IMR-90 (cell line): Measurements from ENCODE around the gene ID2. TPM values are rescaled to one million over a fixed set of nuclear protein-coding genes. Genes with fewer than 3 reads are reported as not detected.

Experiments used
- ATAC-seq: fragments of 200-7000 bp; cut with Tn5 transposase; 2 replicates; pipeline ENCODE4 v1.9.1; 2020; ENCODE audit warnings: low read depth, mild to moderate bottlenecking, moderate library complexity
- BruUV-seq: library from RNA; stranded (reverse); fragments of 400-500 nt; replicated peaks from 2 replicates; lab custom pipeline; 2021; lab: Mats Ljungman, UMichigan
- CTCF ChIA-PET: fragments of 300-600 bp; formaldehyde crosslinking; extraction: SDS; loops from one replicate; lab custom pipeline; 2021; ENCODE audit warnings: antibody characterized with exemption; lab: Yijun Ruan, JAX
- POLR2A ChIA-PET: fragments of 300-600 bp; sonication (Branson Sonifier 250); formaldehyde crosslinking; loops from one replicate; lab custom pipeline; 2022; ENCODE audit warnings: antibody characterized with exemption; ENCODE audit not compliant: unreplicated experiment; lab: Charles Lee
- DNase-seq: peaks from one replicate; pipeline ENCODE4 v3.0.0; 2013
- H2AFZ ChIP-seq: replicated peaks from 2 replicates; pipeline ENCODE3; 2013; ENCODE audit warnings: low read length, mild to moderate bottlenecking; ENCODE audit not compliant: poor library complexity
- H2AK5ac ChIP-seq: 2 replicates; pipeline ENCODE4 v1.6.1; 2013; ENCODE audit warnings: low read depth, low read length, inconsistent platforms
- H2AK9ac ChIP-seq: replicated peaks from 2 replicates; pipeline ENCODE3; 2013; ENCODE audit warnings: mild to moderate bottlenecking, low read depth, low read length, moderate library complexity; ENCODE audit not compliant: poor library complexity
- H2BK120ac ChIP-seq: 2 replicates; pipeline ENCODE4 v1.6.1; 2013; ENCODE audit warnings: low read depth, low read length, inconsistent platforms
- H2BK15ac ChIP-seq: 3 replicates; pipeline ENCODE4 v1.6.1; 2013; ENCODE audit warnings: low read depth, low read length, inconsistent platforms
- H2BK20ac ChIP-seq: 2 replicates; pipeline ENCODE4 v1.6.1; 2013; ENCODE audit warnings: low read depth, mild to moderate bottlenecking, inconsistent platforms, low read length, moderate library complexity
- H2BK5ac ChIP-seq: 2 replicates; pipeline ENCODE4 v1.6.1; 2013; ENCODE audit warnings: mild to moderate bottlenecking, low read depth, low read length, inconsistent platforms; ENCODE audit not compliant: poor library complexity, severe bottlenecking
- H3K14ac ChIP-seq: replicated peaks from 2 replicates; pipeline ENCODE4 v1.6.1; 2013; ENCODE audit warnings: low read depth, low read length, inconsistent platforms
- H3K18ac ChIP-seq: 2 replicates; pipeline ENCODE4 v1.6.1; 2013; ENCODE audit warnings: low read depth, low read length, control low read depth
- H3K23ac ChIP-seq: 2 replicates; pipeline ENCODE4 v1.6.1; 2013; ENCODE audit warnings: low read depth, low read length, inconsistent platforms
- H3K27ac ChIP-seq: 2 replicates; pipeline ENCODE4 v1.5.1; 2013; ENCODE audit warnings: mild to moderate bottlenecking, control low read depth, low read length; ENCODE audit not compliant: insufficient read depth
- H3K27me3 ChIP-seq: 2 replicates; pipeline ENCODE4 v1.6.1; 2013; ENCODE audit warnings: low read length; ENCODE audit not compliant: control insufficient read depth, insufficient read depth
- H3K36me3 ChIP-seq: 2 replicates; pipeline ENCODE4 v1.6.1; 2013; ENCODE audit warnings: low read length, mixed read lengths; ENCODE audit not compliant: control insufficient read depth, insufficient read depth
- H3K4ac ChIP-seq: 2 replicates; pipeline ENCODE4 v1.6.1; 2013; ENCODE audit warnings: low read depth, low read length, inconsistent platforms
- H3K4me1 ChIP-seq: 2 replicates; pipeline ENCODE4 v1.6.1; 2013; ENCODE audit warnings: low read length, mixed read lengths; ENCODE audit not compliant: control insufficient read depth, insufficient read depth
- H3K4me2 ChIP-seq: 2 replicates; pipeline ENCODE4 v1.6.1; 2013; ENCODE audit warnings: low read depth, mild to moderate bottlenecking, control low read depth, low read length, moderate library complexity
- H3K4me3 ChIP-seq: 2 replicates; pipeline ENCODE4 v1.5.1; 2013; ENCODE audit warnings: low read depth, mild to moderate bottlenecking, control low read depth, low read length, moderate library complexity; ENCODE audit not compliant: insufficient read depth
- H3K56ac ChIP-seq: 2 replicates; pipeline ENCODE4 v1.6.1; 2013; ENCODE audit warnings: low read length, inconsistent platforms; ENCODE audit not compliant: insufficient read depth; ENCODE audit errors: extremely low read depth
- H3K79me1 ChIP-seq, 2 experiments: 2 replicates each; pipeline ENCODE4 v1.6.1; 2013; ENCODE audit warnings: low read length in 2 of 2, inconsistent platforms in 1 of 2, low read depth in 1 of 2
- H3K9ac ChIP-seq: 2 replicates; pipeline ENCODE4 v1.6.1; 2013; ENCODE audit warnings: low read depth, low read length, control low read depth
- H3K9me1 ChIP-seq: 2 replicates; pipeline ENCODE4 v1.6.1; 2013; ENCODE audit warnings: low read length, inconsistent platforms; ENCODE audit not compliant: insufficient read depth
- H3K9me3 ChIP-seq: 2 replicates; pipeline ENCODE4 v1.6.1; 2013; ENCODE audit warnings: low read length; ENCODE audit not compliant: control insufficient read depth, insufficient read depth
- H4K20me1 ChIP-seq: 2 replicates; pipeline ENCODE4 v1.6.1; 2013; ENCODE audit warnings: low read length, inconsistent platforms; ENCODE audit not compliant: insufficient read depth
- H4K5ac ChIP-seq: 2 replicates; pipeline ENCODE4 v1.6.1; 2013; ENCODE audit warnings: mild to moderate bottlenecking, low read depth, low read length, control low read depth
- H4K8ac ChIP-seq, 2 experiments: 2 replicates each; pipeline ENCODE4 v1.6.1; 2013; ENCODE audit warnings: low read depth in 2 of 2, low read length in 2 of 2, control low read depth in 1 of 2, inconsistent platforms in 1 of 2
- H4K91ac ChIP-seq: 2 replicates; pipeline ENCODE4 v1.6.1; 2013; ENCODE audit warnings: low read depth, low read length, inconsistent platforms; ENCODE audit not compliant: insufficient read depth
- CEBPB ChIP-seq: IDR thresholded peaks from 2 replicates; pipeline ENCODE4 v1.6.1; 2012; ENCODE audit warnings: low read depth, low read length, improper control_type of control experiment
- CHD1 ChIP-seq: IDR thresholded peaks from 2 replicates; pipeline ENCODE4 v1.6.1; 2012; ENCODE audit warnings: low read depth, low read length, improper control_type of control experiment
- ELK1 ChIP-seq: fragments of 150-350 bp; IDR thresholded peaks from 2 replicates; pipeline ENCODE4 v1.6.1; 2016; ENCODE audit warnings: low read depth, mild to moderate bottlenecking, low read length, moderate library complexity, borderline replicate concordance
- MAZ ChIP-seq: IDR thresholded peaks from 2 replicates; pipeline ENCODE4 v1.6.1; 2012; ENCODE audit warnings: low read depth, mild to moderate bottlenecking, low read length, improper control_type of control experiment, moderate library complexity, borderline replicate concordance
- MXI1 ChIP-seq: IDR thresholded peaks from 2 replicates; pipeline ENCODE4 v1.6.1; 2012; ENCODE audit warnings: low read depth, mild to moderate bottlenecking, low read length, moderate library complexity, borderline replicate concordance
- NFE2L2 ChIP-seq: fragments of 150-350 bp; IDR thresholded peaks from 2 replicates; pipeline ENCODE4 v1.6.1; 2016; ENCODE audit warnings: low read depth, mild to moderate bottlenecking, low read length
- RAD21 ChIP-seq: IDR thresholded peaks from 2 replicates; pipeline ENCODE4 v1.6.1; 2012; ENCODE audit warnings: low read length, improper control_type of control experiment
- SMC3 ChIP-seq: fragments of 150-350 bp; IDR thresholded peaks from 2 replicates; pipeline ENCODE4 v1.6.1; 2016; ENCODE audit warnings: low read depth, mild to moderate bottlenecking, antibody characterized with exemption, low read length, moderate library complexity
- USF2 ChIP-seq: fragments of 150-350 bp; IDR thresholded peaks from 2 replicates; pipeline ENCODE4 v1.6.1; 2017; ENCODE audit warnings: mild to moderate bottlenecking, antibody characterized with exemption, low read length, low read depth
- WGBS, 2 experiments: methylation state at CpG; one replicate each; pipeline versions ENCODE4 v1.1.5 to v1.1.7; 2013; ENCODE audit warnings: missing lambda C conversion rate in 2 of 2; ENCODE audit not compliant: insufficient read length in 1 of 2; ENCODE audit errors: extremely low coverage in 2 of 2; 5-methylcytosine and 5-hydroxymethylcytosine counted together
- dilution Hi-C: fragments of 300-500 bp; cut with HindIII; formaldehyde crosslinking; loops from one replicate; pipeline ENCODE4 v1.14.3; 2018; ENCODE audit warnings: low sequenced_read_pairs; ENCODE audit not compliant: unreplicated experiment
- in situ Hi-C: fragments of 300-500 bp; cut with MboI; formaldehyde crosslinking; loops from 3 replicates; pipeline ENCODE4 v1.14.3; 2019; ENCODE audit warnings: low sequenced_read_pairs, inconsistent platforms, mixed read lengths
- intact Hi-C: fragments of 100-400 bp; cut with micrococcal nuclease; formaldehyde crosslinking; loops from 2 replicates; pipeline ENCODE4 v1.10.0; 2022
- polyA plus RNA-seq, 3 experiments: library from polyadenylated mRNA; depleted of rRNA; stranded (reverse); fragments of >200 nt; gene quantifications; 2 replicates each; pipeline ENCODE4 v1.2.3, GENCODE V29; 2012; ENCODE audit warnings: low replicate concordance in 1 of 3
- total RNA-seq: library from RNA; depleted of rRNA; stranded (reverse); fragments of >200 nt; gene quantifications from 2 replicates; pipeline ENCODE4 v1.2.3, GENCODE V29; 2012

Gene ID2
- total and polyA plus RNA-seq, 2 of the 4 experiments (the other 2 are of a cell fraction), result 264 to 389 TPM

GRCh38 chr2:8669157-8669817 lies 12.6 kb upstream of the ID2 start:
- H4K91ac ChIP-seq, result 0 out of 2 replicates have a peak overlapping the region, but pooled peaks have one; percentile 18
- H2BK120ac ChIP-seq, result no peak overlapping the region
- DNase-seq (peak; percentile 28), ATAC-seq (peak; percentile 44)
- H3K27me3 ChIP-seq, result no peaks in the 10 kb centered on the region
- no peaks in the 10 kb centered on the region; the same call in 1 of the 2 replicates for H3K9me3 ChIP-seq
- H3K14ac ChIP-seq, result no peak overlapping the region
- H3K4me3 ChIP-seq, result no peak overlapping the region
- H4K20me1 ChIP-seq, result no peaks in the 10 kb centered on the region
- H3K4me1 ChIP-seq, result peaks cover 6% of the 10 kb centered on the region
- TF ChIP-seq CEBPB, result no peak
- no peak for TF ChIP-seq CHD1
- no peak for TF ChIP-seq MAZ
- no peak for TF ChIP-seq USF2
- TF ChIP-seq RAD21, result no peak
- TF ChIP-seq SMC3, result no peak
- TF ChIP-seq MXI1, result no peak
- TF ChIP-seq ELK1, result no peak
- TF ChIP-seq NFE2L2, result no peak
- no peak overlapping the region for H3K9ac ChIP-seq
- ChIA-PET CTCF (interaction anchor here (0.7 kb wide), 1 partner anchor 11 kb away, joined by 5 read pairs; no protein-coding TSS in a partner anchor), POLR2A (no interaction called here)
- H3K18ac ChIP-seq, result no peak overlapping the region
- no peak overlapping the region for H3K23ac ChIP-seq
- intact Hi-C loops (no loop called here), dilution Hi-C loops (no loop called here), in situ Hi-C loops (no loop called here)
- H3K79me1 ChIP-seq, result no peaks in the 10 kb centered on the region
- no CpG with 5 or more reads among the region's 3 CpGs for WGBS, 2 experiments
- H3K9me1 ChIP-seq, result no peaks in the 10 kb centered on the region
- no peak overlapping the region for H2BK20ac ChIP-seq
- no peak overlapping the region; the same call in 1 of the 2 replicates for H3K4ac ChIP-seq
- H4K8ac ChIP-seq, result no peak overlapping the region
- H2BK5ac ChIP-seq, result no peak overlapping the region
- peak overlapping the region; percentile 45 for H2AK9ac ChIP-seq
- no peak overlapping the region for H2AK5ac ChIP-seq
- no peak overlapping the region for H4K5ac ChIP-seq
- peak overlapping the region; percentile 18 for H2AFZ ChIP-seq
- H3K27ac ChIP-seq, result no peak overlapping the region
- H3K4me2 ChIP-seq, result no peak overlapping the region
- no TSS peak for BruUV-seq
- H2BK15ac ChIP-seq, result 0 out of 3 replicates have a peak overlapping the region, but pooled peaks have one; percentile 27
- H3K36me3 ChIP-seq, result no peaks in the 10 kb centered on the region
- H3K56ac ChIP-seq, result no peak overlapping the region
